ENCODE results near the gene PHYKPL. TPM values are rescaled to one million over a fixed set of nuclear protein-coding genes. Genes with fewer than 3 reads are reported as not detected.

PHYKPL gene
- total and polyA plus RNA-seq, 2 of the 8 experiments (the other 6 are each of a cell fraction or from before 2014, with no cell fraction given), result 25.1 to 32.1 TPM

- TF ChIP-seq ATF2 (IDR thresholded peaks at IDR 0.05; ENCODE audit: low read length), result no peak
Measured at GRCh38 chr5:178247481-178248456, 15.2 kb upstream of the PHYKPL start (continued).
